GM21737 (cell line): ENCODE results near the gene RCOR1.
"Not testable (repeated sequence)": the region's sequence is repeated elsewhere in the genome, so short reads cannot be mapped to it uniquely, and the experiment has no call there.

Source experiments
- ATAC-seq: cut with Tn5 transposase; IDR thresholded peaks from one replicate; pipeline ENCODE4 v1.9.1; 2021; ENCODE audit warnings: mild to moderate bottlenecking, moderate library complexity; ENCODE audit not compliant: unreplicated experiment

RCOR1 gene

DNA sequence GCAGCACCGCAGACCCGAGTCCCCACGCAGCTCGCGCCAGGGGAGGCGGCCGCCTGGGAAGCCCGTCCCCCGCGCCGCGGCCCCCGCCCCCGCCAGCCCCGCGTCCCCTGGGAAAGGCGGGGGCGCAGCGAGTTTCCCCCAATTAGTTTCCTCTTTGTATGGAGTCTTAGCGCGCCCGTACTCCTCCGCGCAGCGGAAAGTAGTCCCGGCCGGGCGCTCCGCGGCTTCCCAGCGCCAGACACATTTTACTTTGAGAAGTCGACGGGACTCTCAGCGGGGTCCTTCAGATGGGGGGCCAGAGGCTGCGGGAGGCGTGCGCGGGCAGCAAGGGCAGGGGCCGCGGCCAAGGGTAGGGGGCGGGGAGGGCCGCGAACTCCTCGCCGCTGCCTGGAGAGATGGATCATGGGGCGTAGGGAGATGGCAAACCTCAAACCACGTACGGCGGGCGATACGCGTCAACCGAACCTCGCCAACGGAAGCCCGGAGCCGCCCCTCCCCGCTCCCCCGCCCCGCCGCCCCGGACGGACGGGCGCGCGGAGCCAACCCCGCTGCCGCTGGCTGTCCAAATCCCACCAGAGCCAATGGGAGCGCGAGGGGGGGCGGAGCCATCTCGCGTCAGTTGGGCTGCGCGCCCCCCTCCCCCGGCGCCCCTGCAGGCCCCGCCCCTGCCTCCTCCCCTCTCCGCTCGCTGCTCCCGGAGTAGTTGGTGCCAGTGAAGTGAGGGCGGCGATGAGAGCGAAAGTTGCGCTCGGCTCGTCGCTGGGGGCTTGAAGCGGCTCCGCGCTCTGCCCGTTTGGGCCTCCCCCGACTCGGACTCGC lies at the start of gene RCOR1:
TSS of gene RCOR1 (plus strand) at position 706 of the 819 bp plus-strand sequence. CDS start 238 bp downstream, outside the sequence.
- peak; percentile 65 for ATAC-seq

DNA sequence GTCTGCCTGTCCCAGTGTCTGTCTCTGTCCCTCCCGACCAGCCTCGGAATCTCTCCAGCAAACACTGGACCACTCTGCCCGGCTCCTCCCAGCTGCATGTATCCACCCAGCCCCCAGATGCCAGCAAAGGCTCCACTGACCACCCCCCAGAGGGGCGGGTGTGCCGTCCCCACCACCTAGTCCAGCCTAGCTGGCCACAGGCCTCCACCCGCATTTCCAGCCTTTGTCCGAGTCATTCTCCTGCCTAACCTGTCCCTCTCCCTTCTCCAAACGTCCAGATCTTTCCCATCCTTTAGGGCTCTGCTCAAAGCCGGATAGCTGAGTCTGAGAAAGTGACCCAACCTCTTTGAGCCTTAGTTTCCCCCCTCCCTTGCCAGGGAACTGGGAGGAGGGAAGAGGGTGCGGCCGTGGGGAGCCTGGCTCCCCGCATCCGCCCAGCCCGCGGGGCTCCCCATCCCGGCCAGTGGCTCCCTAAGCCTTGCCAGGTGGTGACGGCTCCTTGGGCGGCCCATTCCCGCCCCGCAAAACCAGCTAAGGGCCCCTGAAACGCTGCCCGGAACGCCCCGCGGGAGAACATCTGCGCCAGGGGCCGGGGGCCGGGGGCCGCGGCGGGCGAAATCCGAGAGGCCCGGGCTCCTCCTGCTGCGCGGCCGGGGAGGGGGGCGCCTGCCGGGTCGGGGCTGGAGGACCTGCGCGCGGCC lies 48.3 kb upstream of the RCOR1 start:
- no peak for ATAC-seq

DNA sequence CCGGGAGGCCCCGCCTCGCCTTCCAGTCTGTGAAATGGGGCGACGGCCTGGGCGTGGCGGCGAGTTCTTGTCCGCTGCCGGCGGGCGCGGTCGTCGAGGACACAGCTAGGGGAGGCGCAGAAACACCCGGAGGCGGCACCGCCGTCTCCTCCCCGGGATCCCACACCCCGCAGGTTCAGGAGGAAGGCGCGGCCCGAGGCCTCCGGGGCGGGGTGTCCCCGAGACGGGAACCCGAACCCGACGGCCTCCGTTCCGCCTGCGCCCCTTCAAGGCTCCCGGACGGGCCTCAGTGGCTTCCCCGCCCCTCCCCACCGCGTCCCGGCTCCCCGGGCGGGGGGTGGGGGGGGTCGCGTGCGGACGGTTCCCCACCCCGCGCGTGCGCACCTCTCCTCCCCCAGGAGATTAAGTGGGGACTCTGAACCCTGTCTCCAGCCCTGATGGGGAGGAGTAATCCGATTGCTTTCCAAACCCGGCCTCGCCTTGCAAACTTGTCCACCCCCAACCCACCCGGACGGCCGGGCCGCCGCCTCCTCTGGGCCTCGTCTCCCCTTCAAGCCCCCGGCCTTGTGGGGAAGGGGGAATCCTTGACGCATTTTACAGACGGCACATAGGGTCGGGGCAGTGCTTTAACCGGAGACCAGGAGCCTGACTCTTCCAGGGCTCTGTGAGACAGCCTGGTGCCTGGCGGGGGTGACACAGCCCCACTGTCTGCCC lies 47.5 kb upstream of the RCOR1 start:
- ATAC-seq: no peak

DNA sequence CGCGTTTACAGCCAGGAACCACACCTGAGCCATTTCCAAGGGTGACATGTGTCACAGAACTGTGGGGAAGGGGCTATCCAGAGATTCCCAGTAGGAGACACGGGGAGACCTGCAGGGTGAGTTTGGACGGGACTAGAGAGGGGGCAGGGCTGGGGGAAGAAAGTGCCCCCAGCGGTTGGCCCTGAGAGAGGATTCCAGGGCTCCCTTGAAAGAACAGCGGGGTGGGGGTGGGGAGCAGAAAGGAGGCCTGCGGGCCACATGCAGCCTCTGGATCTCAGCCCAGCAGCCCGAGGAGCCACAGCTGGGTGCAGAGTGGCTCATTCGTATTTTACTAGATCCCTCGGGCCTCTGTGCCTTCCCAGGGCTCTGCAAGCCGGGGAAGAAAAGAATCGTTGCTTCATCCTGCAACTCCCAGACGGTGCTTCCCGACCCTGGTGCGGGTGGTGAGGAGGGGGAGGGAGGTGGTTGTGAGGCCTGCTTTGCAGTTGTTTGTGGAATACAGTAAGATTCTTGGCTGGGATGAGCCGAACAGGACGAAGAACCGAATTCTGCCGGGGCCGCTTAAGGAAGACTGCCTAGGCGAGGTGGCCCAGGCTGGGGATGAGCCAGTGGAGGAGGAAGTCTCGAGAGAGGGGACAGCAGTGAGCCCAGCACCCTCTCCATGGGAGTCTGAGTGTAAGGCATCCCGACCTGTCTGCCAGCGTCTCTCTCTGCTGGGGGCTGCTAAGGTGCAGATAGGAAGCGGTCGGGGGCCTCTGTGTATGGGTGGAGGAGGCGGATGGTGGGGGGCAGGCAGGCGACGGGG lies 46.8 kb upstream of the RCOR1 start:
- ATAC-seq: no peak

DNA sequence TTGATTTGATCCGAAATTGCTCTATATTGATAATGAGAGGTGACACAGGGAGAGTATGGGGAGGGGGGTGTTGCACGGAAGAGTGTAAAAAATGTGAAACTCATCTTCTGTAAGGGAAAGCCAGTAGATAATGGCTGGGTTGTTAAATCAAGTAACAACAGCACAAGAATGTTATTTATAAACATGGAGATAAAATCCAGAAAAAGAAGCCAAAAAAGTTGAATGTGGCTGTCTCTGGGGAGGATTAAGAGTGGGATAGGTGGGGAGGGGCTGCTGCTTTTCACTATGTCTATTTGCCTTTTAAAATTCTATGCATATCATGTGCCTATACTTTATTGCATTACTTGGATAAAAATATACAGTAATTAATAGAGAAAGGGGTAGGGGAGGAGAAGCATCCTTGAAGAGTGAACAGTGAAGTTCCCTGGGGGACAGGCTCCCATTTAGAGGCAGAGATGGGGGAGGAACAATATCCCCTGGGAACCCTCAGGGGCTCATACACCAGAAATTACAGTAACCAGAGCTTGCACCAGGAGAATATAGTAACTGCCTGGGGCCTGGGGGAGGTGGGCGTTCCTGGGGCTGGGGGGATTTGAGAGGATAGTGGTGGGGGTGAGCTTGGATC lies 43.7 kb upstream of the RCOR1 start:
- ATAC-seq: no peak

DNA sequence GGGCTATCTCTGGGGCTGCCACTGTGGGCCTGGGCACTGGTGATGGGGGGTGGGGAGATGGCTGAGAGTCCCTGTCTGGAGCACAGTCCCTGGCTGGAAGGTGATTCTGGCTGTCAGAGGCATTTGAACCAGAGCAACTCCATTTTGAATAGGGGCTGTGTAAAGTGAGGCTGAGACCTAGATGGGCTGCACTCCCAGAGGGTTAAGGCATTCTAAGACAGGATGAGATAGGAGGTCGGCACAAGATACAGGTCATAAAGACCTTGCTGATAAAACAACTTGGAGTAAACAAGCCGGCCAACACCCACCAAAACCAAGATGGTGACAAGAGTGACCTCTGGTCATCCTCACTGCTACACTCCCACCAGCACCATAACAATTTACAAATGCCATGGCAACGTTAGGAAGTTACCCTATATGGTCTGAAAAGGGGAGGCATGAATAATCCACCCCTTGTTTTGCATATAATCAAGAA lies 41.5 kb upstream of the RCOR1 start:
- ATAC-seq: not testable (repeated sequence)

DNA sequence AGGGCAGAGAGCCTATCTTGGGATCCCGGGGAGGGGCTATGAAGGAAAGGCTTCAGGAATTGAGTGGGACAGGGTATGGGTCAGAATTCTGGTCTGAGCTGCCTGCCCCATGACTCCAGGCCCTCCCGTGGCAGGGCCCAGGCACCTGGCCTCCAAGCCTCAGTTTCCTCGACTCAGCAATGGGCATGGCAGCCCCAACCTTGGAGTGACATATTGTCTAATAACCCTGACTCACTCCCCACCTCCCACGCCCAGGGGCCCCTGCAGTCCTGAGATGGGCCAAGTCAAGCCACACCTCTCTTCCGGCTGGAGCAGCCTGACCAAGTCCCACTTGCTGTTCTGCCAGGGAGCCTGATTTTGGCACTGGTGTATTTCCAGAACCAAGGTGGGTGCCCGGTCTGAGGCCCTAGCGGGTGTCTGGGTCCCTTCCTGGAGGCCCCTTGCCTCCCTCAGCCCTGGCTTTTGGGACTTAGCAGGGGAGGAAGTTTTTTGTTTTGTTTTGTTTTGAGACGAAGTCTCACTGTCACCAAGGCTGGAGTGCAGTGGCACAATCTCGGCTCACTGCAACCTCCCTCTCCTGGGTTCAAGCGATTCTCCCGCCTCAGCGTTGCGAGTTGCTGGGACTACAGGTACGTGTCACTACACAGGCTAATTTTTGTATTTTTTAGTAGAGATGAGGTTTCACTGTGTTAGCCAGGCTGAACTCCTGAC lies 40.3 kb upstream of the RCOR1 start:
- ATAC-seq: no peak

DNA sequence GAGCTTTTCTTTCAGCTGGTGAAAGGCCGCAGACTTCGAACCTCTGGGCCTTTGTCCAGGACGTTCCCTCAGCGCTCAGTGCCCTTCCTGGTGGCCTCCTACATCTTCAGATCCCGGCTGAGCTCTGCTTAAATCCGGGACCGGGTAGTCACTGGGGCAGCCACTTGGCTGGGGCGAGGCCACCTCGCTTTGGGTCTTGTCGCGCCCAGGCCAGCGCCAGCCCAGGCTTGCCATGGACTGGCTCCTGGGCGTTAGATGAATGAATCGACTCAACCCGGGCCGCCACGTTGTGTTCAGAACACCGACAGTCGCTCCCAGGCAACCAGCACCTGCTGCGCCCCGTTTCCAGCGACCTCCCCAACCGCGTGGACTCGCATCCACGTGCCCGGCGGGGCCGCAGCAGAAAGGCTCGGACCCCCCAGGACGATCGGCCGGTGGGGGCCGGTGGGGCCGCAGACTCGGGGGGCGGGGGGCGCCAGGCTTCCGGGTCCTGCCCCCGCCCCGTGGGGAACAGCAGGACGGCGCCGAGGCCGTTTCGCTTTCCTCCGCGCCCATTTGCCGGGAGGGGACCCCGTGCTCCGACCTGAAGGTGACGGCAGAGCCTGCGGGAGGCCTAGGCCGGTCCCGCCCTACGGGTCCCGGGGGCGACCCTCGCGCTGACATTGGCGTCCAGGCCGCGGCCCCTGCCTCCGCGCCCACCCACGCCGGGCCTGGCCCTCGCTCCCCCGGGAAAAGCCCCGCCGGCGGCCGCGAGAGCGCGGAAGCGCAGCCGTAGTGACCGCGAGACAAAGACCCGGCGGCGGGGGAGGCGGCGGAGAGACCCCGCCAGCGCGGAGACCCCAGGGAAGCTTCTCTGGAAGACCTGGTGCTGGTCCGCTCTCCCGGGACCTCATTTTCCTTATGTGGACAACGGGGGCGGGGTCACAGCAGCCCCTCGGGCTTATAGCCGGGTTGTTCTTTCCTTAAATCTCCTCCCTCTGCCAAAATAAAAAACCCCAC lies 37.3 kb upstream of the RCOR1 start:
- no peak for ATAC-seq

DNA sequence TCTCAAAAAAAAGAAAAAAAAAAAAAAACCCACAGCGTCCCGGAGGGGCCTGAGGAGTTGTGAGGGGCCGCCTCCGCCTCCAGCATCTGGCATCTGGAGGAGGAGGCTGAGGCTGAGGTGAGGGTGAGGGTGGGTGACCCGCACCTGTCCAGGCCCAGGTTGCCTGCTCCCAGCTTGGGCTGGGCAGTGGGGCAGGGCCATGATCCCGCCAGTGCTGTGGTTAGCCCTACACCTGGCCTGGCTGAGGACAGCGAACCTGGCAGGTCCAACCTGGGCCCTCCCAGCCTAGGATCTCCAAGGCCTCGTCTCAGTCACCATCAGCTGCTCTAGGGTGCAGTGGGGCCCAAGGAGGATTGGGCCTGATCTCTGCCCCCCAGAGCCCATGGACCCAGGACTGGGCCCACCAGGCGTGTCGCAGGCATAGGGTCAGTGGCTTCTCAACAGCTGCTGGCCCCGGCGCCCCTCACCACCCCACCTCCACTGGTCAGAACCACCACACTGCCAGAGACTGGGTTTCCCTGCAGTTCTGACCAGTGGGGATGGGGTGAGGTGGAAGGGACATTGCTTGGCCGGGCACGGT lies 36.3 kb upstream of the RCOR1 start:
- ATAC-seq: no peak

DNA sequence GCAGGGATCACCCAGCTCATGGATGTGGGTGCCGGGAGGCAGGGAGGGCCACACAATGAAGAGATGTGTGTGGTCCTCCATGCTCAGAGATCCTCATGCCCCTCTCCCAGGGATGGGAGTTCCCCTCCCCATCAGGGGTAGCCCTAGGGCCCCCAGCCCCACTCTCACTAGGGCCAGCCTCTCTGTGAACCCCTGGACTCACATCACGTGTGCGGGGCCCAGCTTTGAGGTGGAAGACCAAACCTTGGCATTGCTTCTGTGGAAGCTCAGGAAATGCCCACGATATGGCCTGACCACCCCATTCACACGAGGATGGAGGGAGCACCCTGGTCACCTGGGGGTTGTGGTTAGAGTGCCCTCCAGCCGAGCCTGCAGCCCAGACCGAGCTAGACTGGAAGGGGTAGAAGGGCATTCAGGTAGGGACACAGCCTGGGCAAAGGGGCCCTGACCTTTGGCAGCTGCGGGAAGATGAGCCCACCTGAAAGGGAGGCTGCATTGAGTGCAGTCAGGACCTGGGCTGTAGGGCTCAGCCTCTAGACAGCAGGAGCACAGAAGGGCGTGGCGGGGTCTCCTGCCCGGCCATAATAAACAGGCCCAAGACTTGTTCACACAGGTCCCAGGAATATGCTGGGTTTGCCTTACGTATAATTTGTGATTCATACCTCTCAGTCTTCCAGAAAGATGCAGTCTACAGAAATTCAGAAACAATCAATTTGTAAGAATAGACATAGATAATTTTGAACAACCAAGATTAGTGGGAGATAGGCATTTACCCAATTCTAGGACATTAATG lies 34.8 kb upstream of the RCOR1 start:
- ATAC-seq: no peak

DNA sequence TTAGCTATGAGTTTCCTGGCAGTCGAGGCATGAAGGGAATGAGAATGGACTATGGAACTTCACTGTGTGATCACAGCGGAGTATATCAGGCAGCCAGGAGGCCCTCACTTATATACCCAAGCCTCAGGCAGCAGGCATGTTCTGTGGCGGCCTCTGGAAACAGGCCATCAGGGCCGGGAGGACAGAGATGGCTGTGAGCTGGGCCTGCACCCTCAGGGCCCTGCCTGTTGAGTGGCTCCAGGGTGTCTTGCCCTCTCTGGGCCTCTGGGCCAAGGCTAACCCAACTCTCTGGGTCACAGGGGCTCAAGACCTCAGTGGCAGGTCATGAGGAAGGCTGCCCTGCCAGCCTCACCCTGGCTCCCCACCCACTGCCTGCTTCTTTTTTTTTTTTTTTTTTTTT lies 33.9 kb upstream of the RCOR1 start:
- ATAC-seq: no peak

DNA sequence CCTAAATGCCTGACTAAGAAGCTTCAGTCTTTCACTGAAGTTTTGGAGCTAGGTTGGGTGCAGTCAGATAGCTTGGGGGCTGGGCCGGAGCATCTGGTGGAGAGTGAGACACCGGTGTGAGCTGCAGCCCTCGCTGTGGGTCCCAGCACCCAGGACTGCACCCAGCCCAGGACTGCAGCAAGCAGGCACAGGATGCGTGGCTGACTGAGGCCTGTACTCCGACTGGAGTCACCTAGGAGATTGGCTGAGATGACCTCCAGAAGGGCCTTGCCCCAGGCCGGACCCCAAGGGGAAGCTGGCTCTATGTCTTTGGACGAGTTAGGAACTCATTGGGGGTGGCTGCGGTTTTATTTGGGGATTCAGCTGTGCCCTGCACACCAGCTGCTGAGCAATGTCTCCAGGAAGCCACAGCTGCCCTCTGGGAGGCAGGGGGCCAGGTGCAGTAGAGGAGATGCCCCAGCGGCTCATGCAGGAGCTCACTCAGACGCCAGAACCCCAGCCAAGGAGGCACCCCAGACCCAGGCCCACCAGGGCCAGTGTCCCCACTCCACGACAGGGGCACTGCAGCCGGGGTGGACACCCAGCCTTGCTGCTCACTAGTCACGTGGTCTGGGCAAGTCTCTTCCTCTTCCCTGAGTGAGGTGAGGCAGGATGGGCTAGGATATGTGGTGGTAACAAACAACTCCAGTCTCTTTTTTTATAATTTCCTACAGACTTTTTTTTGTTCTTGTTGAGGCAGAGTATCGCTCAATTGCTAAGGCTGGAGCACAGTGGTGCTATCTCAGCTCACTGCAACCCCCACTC lies 31.8 kb upstream of the RCOR1 start:
- no peak for ATAC-seq

DNA sequence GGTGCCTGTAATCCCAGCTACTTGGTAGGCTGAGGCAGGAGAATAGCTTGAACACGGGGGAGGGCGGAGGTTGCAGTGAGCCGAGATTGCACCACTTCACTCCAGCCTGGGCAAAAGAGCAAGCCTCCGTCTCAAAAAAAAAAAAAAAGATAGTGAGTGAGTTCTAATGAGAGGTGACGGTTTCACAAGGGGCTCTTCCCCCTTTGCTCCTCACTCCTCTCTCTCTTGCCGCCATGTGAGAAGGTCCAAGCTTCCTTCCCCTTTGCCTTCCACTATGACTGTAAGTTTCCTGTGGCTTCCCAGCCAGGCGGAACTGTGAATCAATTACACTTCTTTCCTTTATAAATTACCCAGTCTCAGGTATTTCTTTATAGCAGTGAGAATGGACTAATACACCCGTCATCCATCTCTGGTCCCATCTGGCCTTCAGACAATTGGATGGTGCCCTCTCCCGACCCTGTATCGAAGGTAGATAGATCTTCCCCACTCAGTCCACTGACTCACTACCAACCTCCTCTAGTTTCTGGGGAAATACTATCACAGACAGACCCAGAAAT lies 27.0 kb upstream of the RCOR1 start:
- peak; percentile 57 for ATAC-seq

DNA sequence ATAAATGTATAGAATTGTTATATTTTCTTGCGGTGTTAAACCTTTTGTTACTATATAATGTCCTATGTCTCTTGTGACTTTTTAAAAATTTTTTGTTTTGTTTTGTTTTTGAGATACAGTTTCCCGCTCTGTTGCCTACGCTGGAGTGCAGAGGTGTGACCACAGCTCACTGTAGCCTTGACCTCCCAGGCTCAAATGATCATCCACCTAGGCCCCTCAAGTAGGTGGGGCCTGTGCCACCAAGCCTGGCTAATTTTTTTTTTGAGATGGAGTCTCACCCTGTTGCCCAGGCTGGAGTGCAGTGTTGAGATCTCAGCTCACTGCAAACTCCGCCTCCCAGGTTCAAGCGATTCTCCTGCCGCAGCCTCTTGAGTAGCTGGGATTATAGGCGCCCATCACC lies 26.5 kb upstream of the RCOR1 start:
- ATAC-seq: no peak

DNA sequence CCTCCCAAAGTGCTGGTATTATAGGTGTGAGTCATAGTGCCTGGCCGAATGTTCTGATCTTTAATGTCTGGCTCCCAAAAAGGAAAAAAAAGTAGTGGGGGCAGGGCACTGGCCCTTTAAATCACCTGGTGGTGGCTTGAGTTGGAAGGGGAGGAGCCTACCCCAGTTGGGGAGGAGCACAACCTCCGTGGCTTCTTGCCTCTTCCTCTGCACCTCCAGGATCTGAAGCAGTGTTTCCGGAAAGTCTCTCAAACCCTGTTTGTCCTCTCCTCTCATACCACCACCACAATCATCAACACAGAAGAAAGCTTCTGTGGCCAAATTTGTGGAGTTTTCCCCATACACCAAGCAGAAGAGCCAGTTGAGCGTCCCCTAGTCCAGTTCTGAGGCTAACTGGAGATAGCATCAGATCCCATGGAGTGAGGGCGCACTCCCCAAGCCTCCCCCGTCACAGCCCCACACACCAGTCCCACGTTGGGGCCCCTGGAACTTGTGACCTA lies 24.3 kb upstream of the RCOR1 start:
- ATAC-seq: no peak
